HepG2 (cell line): ENCODE measurements around the gene DNAJB11. TPM values are rescaled to one million over a fixed set of nuclear protein-coding genes. Genes with fewer than 3 reads are reported as not detected.
A peak's percentile ranks its signal among the peaks of the same experiment; 100 is the strongest.

Source experiments
- ARID4A ChIP-seq: sonication (generic); formaldehyde crosslinking; IDR thresholded peaks from 2 replicates; pipeline ENCODE4 v1.5.0; 2020; ENCODE audit warnings: mild to moderate bottlenecking, missing genetic modification reagents, borderline replicate concordance
- CCDC6 ChIP-seq: sonication (generic); formaldehyde crosslinking; IDR thresholded peaks from 2 replicates; pipeline ENCODE4 v1.8.1; 2022; ENCODE audit warnings: mild to moderate bottlenecking, missing genetic modification reagents, moderate library complexity
- ESRRA ChIP-seq: sonication (generic); formaldehyde crosslinking; IDR thresholded peaks from 2 replicates; pipeline ENCODE4 v1.5.1; 2020; ENCODE audit warnings: mild to moderate bottlenecking, low read depth, missing genetic modification reagents
- HOXA3 ChIP-seq: sonication (generic); formaldehyde crosslinking; IDR thresholded peaks from 2 replicates; pipeline ENCODE4 v1.5.0; 2020; ENCODE audit warnings: missing genetic modification reagents
- KLF16 ChIP-seq, 2 experiments: sonication (generic) in 1 of 2; formaldehyde crosslinking in 1 of 2; IDR thresholded peaks; 2 replicates each; pipeline versions ENCODE4 v1.6.1 to v1.8.0; 2016 to 2023; ENCODE audit warnings: missing genetic modification reagents in 2 of 2, missing compliant biosample characterization in 1 of 2
- NFATC3 ChIP-seq: sonication (generic); formaldehyde crosslinking; IDR thresholded peaks from 2 replicates; pipeline ENCODE4 v1.5.1; 2020; ENCODE audit warnings: mild to moderate bottlenecking, missing genetic modification reagents
- PAWR ChIP-seq: sonication (generic); formaldehyde crosslinking; IDR thresholded peaks from 2 replicates; pipeline ENCODE4 v1.4.0; 2020; ENCODE audit warnings: missing genetic modification reagents, mild to moderate bottlenecking, borderline replicate concordance
- PAXIP1 ChIP-seq: sonication (generic); formaldehyde crosslinking; conservative IDR thresholded peaks from 2 replicates; pipeline ENCODE4 v1.4.0; 2020; ENCODE audit warnings: mild to moderate bottlenecking, missing genetic modification reagents, moderate library complexity
- POLR2AphosphoS5 ChIP-seq: IDR thresholded peaks from 2 replicates; pipeline ENCODE4 v1.6.1; 2012; ENCODE audit warnings: low read depth, low read length
- REPIN1 ChIP-seq: sonication (generic); formaldehyde crosslinking; IDR thresholded peaks from 2 replicates; pipeline ENCODE4 v1.8.0; 2022; ENCODE audit warnings: missing genetic modification reagents, low read depth, mild to moderate bottlenecking, borderline replicate concordance
- SP2 ChIP-seq: sonication (generic); formaldehyde crosslinking; IDR thresholded peaks from 2 replicates; pipeline ENCODE4 v1.5.1; 2020; ENCODE audit warnings: mild to moderate bottlenecking, missing genetic modification reagents
- ZNF18 ChIP-seq: sonication (generic); formaldehyde crosslinking; IDR thresholded peaks from 2 replicates; pipeline ENCODE4 v1.8.0; 2022; ENCODE audit warnings: mild to moderate bottlenecking, missing genetic modification reagents; ENCODE audit not compliant: insufficient replicate concordance
- ZNF292 ChIP-seq: sonication (generic); formaldehyde crosslinking; IDR thresholded peaks from 2 replicates; pipeline ENCODE4 v1.8.1; 2022; ENCODE audit warnings: mild to moderate bottlenecking, low read depth, missing genetic modification reagents, borderline replicate concordance
- ZNF44 ChIP-seq: sonication (generic); formaldehyde crosslinking; IDR thresholded peaks from 2 replicates; pipeline ENCODE4 v1.5.1; 2020; ENCODE audit warnings: mild to moderate bottlenecking, missing genetic modification reagents
- ZNF574 ChIP-seq: sonication (generic); formaldehyde crosslinking; IDR thresholded peaks from 2 replicates; pipeline ENCODE4 v1.4.0; 2020; ENCODE audit warnings: missing genetic modification reagents
- ZNF749 ChIP-seq: sonication (generic); formaldehyde crosslinking; IDR thresholded peaks from 2 replicates; pipeline ENCODE4 v1.8.0; 2022; ENCODE audit warnings: mild to moderate bottlenecking, missing genetic modification reagents, moderate library complexity, borderline replicate concordance
- polyA plus RNA-seq, 8 experiments: library from polyadenylated mRNA; depleted of rRNA in 3 of 8; stranded (reverse) in 7 of 8; unstranded in 1 of 8; fragments of >200 nt; fragmentation: Illumina TruSeq in 4 of 8; extraction: Trizol in 4 of 8; gene quantifications; 2 replicates each; pipeline versions ENCODE4 v1.2.1 to v1.2.3, GENCODE V29; 2011 to 2016; ENCODE audit warnings: low read depth in 4 of 8, missing spikeins in 1 of 8, mixed read lengths in 1 of 8; ENCODE audit not compliant: insufficient read depth in 1 of 8
- total RNA-seq, 5 experiments: library from RNA; depleted of rRNA; stranded (reverse); fragments of >200 nt; fragmentation: Illumina TruSeq; extraction: Trizol; gene quantifications; 2 replicates each; pipeline ENCODE4 v1.2.3, GENCODE V29; 2016; ENCODE audit warnings: low read depth in 1 of 5

Gene DNAJB11
- total and polyA plus RNA-seq, 2 of the 13 experiments (the other 11 are each of a cell fraction or from before 2014, with no cell fraction given), result 41.0 to 132 TPM

GRCh38 chr3:186618318-186618938 is 47.9 kb downstream of the DNAJB11 start (continued):
- TF ChIP-seq ARID4A (CRISPR knock-in tag) (no peak), NFATC3 (no peak), CCDC6 (CRISPR knock-in tag) (0 out of 2 replicates have a peak, but pooled peaks have one; percentile 13), SP2 (CRISPR knock-in tag) (no peak), PAWR (CRISPR knock-in tag) (no peak), ZNF44 (CRISPR knock-in tag) (no peak), ZNF749 (CRISPR knock-in tag) (no peak), ZNF292 (CRISPR knock-in tag) (no peak), POLR2AphosphoS5 (peak; percentile 75), ZNF18 (no peak), ESRRA (CRISPR knock-in tag) (0 out of 2 replicates have a peak, but pooled peaks have one; percentile 40), HOXA3 (CRISPR knock-in tag) (no peak), KLF16 (CRISPR knock-in tag; IDR thresholded peaks at IDR 0.05) (0 out of 4 replicates have a peak, but pooled peaks of 1 of the 2 experiments have one; percentile 10), ZNF574 (no peak), REPIN1 (no peak), PAXIP1 (CRISPR knock-in tag) (no peak)
